Smooth muscle cell (in vitro differentiated cells): ENCODE results near the gene SOCS3. TPM values are rescaled to one million over a fixed set of nuclear protein-coding genes. Genes with fewer than 3 reads are reported as not detected.

Source experiments
- DNase-seq: peaks from one replicate; lab custom pipeline; 2025; ENCODE audit not compliant: unreplicated experiment; lab: John Stamatoyannopoulos, UW
- H2AFZ ChIP-seq: fragments of 200-600 bp; sonication (generic); 2 replicates; pipeline ENCODE4 v1.6.0; 2016; ENCODE audit warnings: antibody characterized with exemption, low read depth, mild to moderate bottlenecking
- H3F3A ChIP-seq: fragments of 200-600 bp; sonication (generic); 2 replicates; pipeline ENCODE4 v1.6.0; 2017; ENCODE audit warnings: antibody characterized with exemption, low read depth
- H3K27ac ChIP-seq: fragments of 200-600 bp; sonication (generic); 2 replicates; pipeline ENCODE4 v1.5.1; 2016; ENCODE audit warnings: low read depth, mild to moderate bottlenecking
- H3K27me3 ChIP-seq: fragments of 200-600 bp; sonication (generic); 2 replicates; pipeline ENCODE4 v1.6.1; 2016; ENCODE audit warnings: low read depth, mild to moderate bottlenecking
- H3K36me3 ChIP-seq: fragments of 200-600 bp; sonication (generic); 2 replicates; pipeline ENCODE4 v1.5.1; 2016; ENCODE audit warnings: low read depth
- H3K4me1 ChIP-seq: fragments of 200-600 bp; sonication (generic); 2 replicates; pipeline ENCODE4 v1.5.1; 2016; ENCODE audit warnings: low read depth
- H3K4me2 ChIP-seq: fragments of 200-600 bp; sonication (generic); 2 replicates; pipeline ENCODE4 v1.6.0; 2016; ENCODE audit warnings: mild to moderate bottlenecking
- H3K4me3 ChIP-seq: fragments of 200-600 bp; sonication (generic); 2 replicates; pipeline ENCODE4 v1.5.1; 2016; ENCODE audit warnings: mild to moderate bottlenecking
- H3K79me2 ChIP-seq: fragments of 200-600 bp; sonication (generic); 2 replicates; pipeline ENCODE4 v1.6.0; 2016; ENCODE audit warnings: low read depth, mild to moderate bottlenecking
- H3K9ac ChIP-seq: fragments of 200-600 bp; sonication (generic); 2 replicates; pipeline ENCODE4 v1.6.0; 2016; ENCODE audit warnings: low read depth
- H3K9me3 ChIP-seq: fragments of 200-600 bp; sonication (generic); replicated peaks from 2 replicates; pipeline ENCODE4 v1.5.1; 2016; ENCODE audit warnings: low read depth
- H4K20me1 ChIP-seq: fragments of 200-600 bp; sonication (generic); 2 replicates; pipeline ENCODE4 v1.6.0; 2016; ENCODE audit warnings: low read depth
- CTCF ChIP-seq: fragments of 200-600 bp; sonication (generic); IDR thresholded peaks from 2 replicates; pipeline ENCODE4 v1.5.1; 2017; ENCODE audit warnings: borderline replicate concordance, mild to moderate bottlenecking, antibody characterized with exemption; ENCODE audit not compliant: insufficient read depth, poor library complexity, severe bottlenecking
- WGBS: methylation state at CpG from one replicate; pipeline ENCODE4 v1.1.7; 2016; ENCODE audit warnings: low lambda C conversion rate; 5-methylcytosine and 5-hydroxymethylcytosine counted together
- polyA plus RNA-seq: library from polyadenylated mRNA; unstranded; fragments of >200 nt; fragmentation: Nextera tagmentation; extraction: Ambion mirVana; gene quantifications from 2 replicates; pipeline ENCODE4 v1.2.1, GENCODE V29; 2016
- total RNA-seq: library from RNA; depleted of rRNA; stranded (reverse); fragments of >200 nt; gene quantifications from 2 replicates; pipeline ENCODE4 v1.2.3, GENCODE V29; 2014

SOCS3 gene
- total and polyA plus RNA-seq, 2 experiments from 2014 or later = 116 to 310 TPM

- no peak for TF ChIP-seq CTCF
- peaks cover 11% of the 10 kb centered on the region for H3K4me1 ChIP-seq
- H3K27ac ChIP-seq = peak overlapping the region; percentile 81
- H2AFZ ChIP-seq = no peak overlapping the region
- H3K9me3 ChIP-seq = no peaks in the 10 kb centered on the region
- H3K79me2 ChIP-seq = no peaks in the 10 kb centered on the region
- no peaks in the 10 kb centered on the region for H3K36me3 ChIP-seq
- no peaks in the 10 kb centered on the region for H3K27me3 ChIP-seq
- no peak for DNase-seq
- H3K4me2 ChIP-seq = peak overlapping the region; percentile 46
- H3K4me3 ChIP-seq = no peak overlapping the region
- peak overlapping the region; percentile 55 for H3K9ac ChIP-seq
- no peaks in the 10 kb centered on the region for H4K20me1 ChIP-seq
- WGBS = 51% methylated on average over 7 of the region's 7 CpGs
- H3F3A ChIP-seq = peaks cover 4% of the 10 kb centered on the region
Measured at GRCh38 chr17:78323826-78324390, 36.0 kb downstream of the SOCS3 start.

GRCh38 chr17:78322858-78323455 lies 36.9 kb downstream of the SOCS3 start:
- Histone ChIP-seq H3K4me2 (no peak overlapping the region), H3K36me3 (no peaks in the 10 kb centered on the region), H3K27ac (peak overlapping the region; percentile 62), H3K9ac (peak overlapping the region; percentile 4), H3K79me2 (no peaks in the 10 kb centered on the region), H4K20me1 (no peaks in the 10 kb centered on the region), H3K9me3 (no peaks in the 10 kb centered on the region), H2AFZ (peak overlapping the region; percentile 54), H3K27me3 (no peaks in the 10 kb centered on the region), H3K4me3 (no peak overlapping the region), H3K4me1 (peaks cover 11% of the 10 kb centered on the region), H3F3A (peaks cover 4% of the 10 kb centered on the region)
- 75% methylated on average over 16 of the region's 16 CpGs for WGBS
- DNase-seq = no peak
- no peak for TF ChIP-seq CTCF

GRCh38 chr17:78322327-78322857 lies 37.5 kb downstream of the SOCS3 start:
- Histone ChIP-seq H3K4me3 (no peak overlapping the region), H3F3A (peaks cover 4% of the 10 kb centered on the region), H3K9me3 (no peaks in the 10 kb centered on the region), H4K20me1 (no peaks in the 10 kb centered on the region), H3K27ac (peak overlapping the region; percentile 62), H3K9ac (no peak overlapping the region), H3K4me1 (peaks cover 14% of the 10 kb centered on the region), H2AFZ (no peak overlapping the region), H3K4me2 (no peak overlapping the region), H3K79me2 (no peaks in the 10 kb centered on the region), H3K27me3 (no peaks in the 10 kb centered on the region), H3K36me3 (no peaks in the 10 kb centered on the region)
- no peak for DNase-seq
- TF ChIP-seq CTCF = no peak
- WGBS = 85% methylated on average over 9 of the region's 9 CpGs
